Calu3 (cell line): ENCODE results near the gene AIF1L. TPM values are rescaled to one million over a fixed set of nuclear protein-coding genes. Genes with fewer than 3 reads are reported as not detected.

Experiments used
- BruUV-seq: library from RNA; stranded (reverse); fragments of 400-500 nt; replicated peaks from 2 replicates; lab custom pipeline; 2021; lab: Mats Ljungman, UMichigan
- CTCF ChIA-PET: fragments of 300-600 bp; sonication (Branson Sonifier 250); formaldehyde crosslinking; loops from one replicate; lab custom pipeline; 2022; ENCODE audit warnings: antibody characterized with exemption; lab: Charles Lee
- DNase-seq: peaks from one replicate; pipeline ENCODE4 v3.0.0; 2022
- H3K27ac Mint-ChIP-seq: one replicate; pipeline ENCODE4 v1.8.0; 2022; ENCODE audit warnings: mixed read lengths; ENCODE audit not compliant: unreplicated experiment
- H3K27me3 Mint-ChIP-seq: one replicate; pipeline ENCODE4 v1.8.0; 2022; ENCODE audit warnings: mixed read lengths; ENCODE audit not compliant: unreplicated experiment
- H3K36me3 Mint-ChIP-seq: one replicate; pipeline ENCODE4 v1.8.0; 2022; ENCODE audit warnings: mild to moderate bottlenecking, moderate library complexity, mixed read lengths; ENCODE audit not compliant: insufficient read depth, unreplicated experiment
- H3K4me1 Mint-ChIP-seq: one replicate; pipeline ENCODE4 v1.8.0; 2022; ENCODE audit warnings: mild to moderate bottlenecking, low read depth, mixed read lengths; ENCODE audit not compliant: unreplicated experiment
- H3K4me3 Mint-ChIP-seq: one replicate; pipeline ENCODE4 v1.8.0; 2022; ENCODE audit warnings: mild to moderate bottlenecking, low read depth, moderate library complexity, mixed read lengths; ENCODE audit not compliant: unreplicated experiment
- H3K9me3 Mint-ChIP-seq: one replicate; pipeline ENCODE4 v1.8.0; 2022; ENCODE audit warnings: low read depth, mixed read lengths; ENCODE audit not compliant: unreplicated experiment
- CTCF ChIP-seq: fragments of 200-600 bp; IDR thresholded peaks from one replicate; pipeline ENCODE4 v1.8.0; 2022; ENCODE audit warnings: antibody characterized with exemption; ENCODE audit not compliant: unreplicated experiment
- intact Hi-C: fragments of 100-400 bp; cut with micrococcal nuclease; formaldehyde crosslinking; loops from one replicate; pipeline ENCODE4 v1.10.0; 2022; ENCODE audit not compliant: unreplicated experiment
- total RNA-seq: library from RNA; stranded (reverse); gene quantifications from 2 replicates; pipeline ENCODE4 v1.2.3, GENCODE V29; 2022

The AIF1L gene
- total RNA-seq, 1 experiment from 2014 or later: 27.2 TPM

- peaks cover 27% of the 10 kb centered on the region for H3K27me3 Mint-ChIP-seq
- no peak overlapping the region for H3K27ac Mint-ChIP-seq
- BruUV-seq: no TSS peak
- DNase-seq: no peak
- no peaks in the 10 kb centered on the region for H3K9me3 Mint-ChIP-seq
- H3K4me3 Mint-ChIP-seq: no peak overlapping the region
- CTCF ChIA-PET: no interaction called here
- no peak for TF ChIP-seq CTCF
- H3K4me1 Mint-ChIP-seq: no peaks in the 10 kb centered on the region
- H3K36me3 Mint-ChIP-seq: peaks cover 23% of the 10 kb centered on the region
- intact Hi-C loops: no loop called here
These were observed 3.5 kb upstream of the AIF1L start for GRCh38 chr9:131092548-131093440.

- no TSS peak for BruUV-seq
- DNase-seq: no peak
- CTCF ChIA-PET: no interaction called here
- Mint-ChIP-seq H3K36me3 (peaks cover 23% of the 10 kb centered on the region), H3K4me3 (no peak overlapping the region), H3K27ac (no peak overlapping the region), H3K4me1 (no peaks in the 10 kb centered on the region), H3K27me3 (peaks cover 27% of the 10 kb centered on the region), H3K9me3 (no peaks in the 10 kb centered on the region)
- intact Hi-C loops: no loop called here
- TF ChIP-seq CTCF: no peak
These were observed 2.3 kb upstream of the AIF1L start for GRCh38 chr9:131094015-131094414.

GRCh38 chr9:131094622-131095021 lies 1.7 kb upstream of the AIF1L start:
- no peak for TF ChIP-seq CTCF
- CTCF ChIA-PET: interaction anchor here (0.7 kb wide), 1 partner anchor 177 kb away, joined by 3 read pairs; no protein-coding TSS in a partner anchor
- Mint-ChIP-seq H3K27me3 (peaks cover 27% of the 10 kb centered on the region), H3K4me1 (no peaks in the 10 kb centered on the region), H3K36me3 (peaks cover 23% of the 10 kb centered on the region), H3K27ac (no peak overlapping the region), H3K4me3 (no peak overlapping the region), H3K9me3 (no peaks in the 10 kb centered on the region)
- intact Hi-C loops: no loop called here
- no TSS peak for BruUV-seq
- no peak for DNase-seq

- intact Hi-C loops: no loop called here
- no peak overlapping the region for H3K27ac Mint-ChIP-seq
- H3K9me3 Mint-ChIP-seq: no peaks in the 10 kb centered on the region
- no peak for TF ChIP-seq CTCF
- BruUV-seq: no TSS peak
- H3K4me3 Mint-ChIP-seq: peak overlapping the region; percentile 71
- DNase-seq: no peak
- H3K36me3 Mint-ChIP-seq: peaks cover 23% of the 10 kb centered on the region
- H3K27me3 Mint-ChIP-seq: peaks cover 27% of the 10 kb centered on the region
- CTCF ChIA-PET: no interaction called here
- H3K4me1 Mint-ChIP-seq: no peaks in the 10 kb centered on the region
These were observed 564 bp upstream of the AIF1L start for GRCh38 chr9:131095666-131096268.
